GM23338 (cell line): ENCODE measurements around the gene NCF2. TPM values are rescaled to one million over a fixed set of nuclear protein-coding genes. Genes with fewer than 3 reads are reported as not detected.

Experiments
- ATAC-seq: fragments of 200-7000 bp; cut with Tn5 transposase; 3 replicates; pipeline ENCODE4 v1.9.1; 2020
- DNase-seq: peaks from one replicate; pipeline ENCODE4 v3.0.0-alpha.2; 2015; ENCODE audit warnings: low spot score
- H2AFZ ChIP-seq: fragments of 200-600 bp; sonication (generic); 2 replicates; pipeline ENCODE4 v1.8.0; 2016; ENCODE audit warnings: antibody characterized with exemption, mild to moderate bottlenecking, moderate library complexity
- H3F3A ChIP-seq: fragments of 200-600 bp; sonication (generic); replicated peaks from 2 replicates; pipeline ENCODE4 v1.8.0; 2017; ENCODE audit warnings: antibody characterized with exemption, mixed run types, low read depth
- H3K27ac ChIP-seq: fragments of 200-600 bp; sonication (generic); 2 replicates; pipeline ENCODE4 v1.6.1; 2016; ENCODE audit warnings: low read depth
- H3K27me3 ChIP-seq: fragments of 200-600 bp; sonication (generic); 2 replicates; pipeline ENCODE4 v1.8.0; 2016; ENCODE audit warnings: mild to moderate bottlenecking, mixed run types, moderate library complexity; ENCODE audit not compliant: insufficient read depth
- H3K36me3 ChIP-seq: fragments of 200-600 bp; sonication (generic); 2 replicates; pipeline ENCODE4 v1.8.0; 2016; ENCODE audit warnings: mild to moderate bottlenecking; ENCODE audit not compliant: insufficient read depth
- H3K4me1 ChIP-seq: fragments of 200-600 bp; sonication (generic); 2 replicates; pipeline ENCODE4 v1.8.0; 2016; ENCODE audit warnings: mild to moderate bottlenecking, moderate library complexity; ENCODE audit not compliant: insufficient read depth
- H3K4me2 ChIP-seq: fragments of 200-600 bp; sonication (generic); 2 replicates; pipeline ENCODE4 v1.7.1; 2017; ENCODE audit warnings: mixed run types
- H3K4me3 ChIP-seq: fragments of 200-600 bp; sonication (generic); 2 replicates; pipeline ENCODE4 v1.6.1; 2016; ENCODE audit warnings: mixed run types
- H3K79me2 ChIP-seq: fragments of 200-600 bp; sonication (generic); replicated peaks from 2 replicates; pipeline ENCODE4 v1.8.0; 2017; ENCODE audit warnings: mild to moderate bottlenecking; ENCODE audit not compliant: insufficient read depth
- H3K9me2 ChIP-seq: fragments of 200-600 bp; sonication (generic); 2 replicates; pipeline ENCODE4 v1.8.0; 2017; ENCODE audit not compliant: insufficient read depth
- H4K20me1 ChIP-seq: fragments of 200-600 bp; sonication (generic); replicated peaks from 2 replicates; pipeline ENCODE4 v1.8.0; 2017; ENCODE audit warnings: mild to moderate bottlenecking; ENCODE audit not compliant: insufficient read depth
- H3K27ac Mint-ChIP-seq: 2 replicates; pipeline ENCODE4 v1.8.0; 2020; ENCODE audit warnings: inconsistent platforms, mild to moderate bottlenecking, moderate library complexity, mixed read lengths
- H3K27me3 Mint-ChIP-seq: 3 replicates; pipeline ENCODE4 v1.8.0; 2022; ENCODE audit warnings: low read depth, mild to moderate bottlenecking, moderate library complexity, mixed read lengths, inconsistent platforms; ENCODE audit not compliant: insufficient read depth, poor library complexity
- H3K36me3 Mint-ChIP-seq: 3 replicates; pipeline ENCODE4 v1.8.0; 2021; ENCODE audit warnings: low read depth, mild to moderate bottlenecking, inconsistent platforms, moderate library complexity, mixed read lengths
- H3K4me1 Mint-ChIP-seq: 3 replicates; pipeline ENCODE4 v1.8.0; 2020; ENCODE audit warnings: mild to moderate bottlenecking, inconsistent platforms, mixed read lengths
- H3K4me3 Mint-ChIP-seq: 3 replicates; pipeline ENCODE4 v1.8.0; 2021; ENCODE audit warnings: moderate library complexity, mild to moderate bottlenecking, inconsistent platforms, mixed read lengths
- H3K9me3 Mint-ChIP-seq: 3 replicates; pipeline ENCODE4 v1.8.0; 2020; ENCODE audit warnings: moderate library complexity, mild to moderate bottlenecking, inconsistent platforms, mixed read lengths
- ZNF331 ChIP-seq: fragments of 250-450 bp; sonication (Bioruptor Pico); IDR thresholded peaks from 2 replicates; pipeline ENCODE4 v1.5.0; 2020; ENCODE audit warnings: low read depth, mild to moderate bottlenecking, moderate library complexity
- ZNF462 ChIP-seq: fragments of 250-450 bp; sonication (Bioruptor Pico); IDR thresholded peaks from 2 replicates; pipeline ENCODE4 v1.5.0; 2020; ENCODE audit warnings: mild to moderate bottlenecking, moderate library complexity
- polyA plus RNA-seq: library from polyadenylated mRNA; unstranded; fragments of >200 nt; fragmentation: Nextera tagmentation; extraction: Ambion mirVana; gene quantifications from 2 replicates; pipeline ENCODE4 v1.2.1, GENCODE V29; 2016
- total RNA-seq: library from RNA; depleted of rRNA; stranded (reverse); fragments of >200 nt; shearing (Covaris generic); gene quantifications from 2 replicates; pipeline ENCODE4 v1.2.3, GENCODE V29; 2014
- TF ChIP-seq, protein P1 (sequence below), 2 experiments: fragments of 200-600 bp in 1 of 2; sonication (generic) in 1 of 2; conservative IDR thresholded peaks; 2 replicates each; pipeline versions ENCODE4 v1.5.1 to v1.6.1; 2016 to 2017; ENCODE audit warnings: antibody characterized with exemption in 2 of 2, low read depth in 2 of 2, mild to moderate bottlenecking in 2 of 2, moderate library complexity in 1 of 2
- TF ChIP-seq, protein P2 (sequence below): IDR thresholded peaks from one replicate; pipeline ENCODE4 v1.6.1; 2018; ENCODE audit warnings: antibody characterized with exemption; ENCODE audit not compliant: unreplicated experiment

NCF2 gene
- total and polyA plus RNA-seq, 2 experiments from 2014 or later, result not detected

DNA sequence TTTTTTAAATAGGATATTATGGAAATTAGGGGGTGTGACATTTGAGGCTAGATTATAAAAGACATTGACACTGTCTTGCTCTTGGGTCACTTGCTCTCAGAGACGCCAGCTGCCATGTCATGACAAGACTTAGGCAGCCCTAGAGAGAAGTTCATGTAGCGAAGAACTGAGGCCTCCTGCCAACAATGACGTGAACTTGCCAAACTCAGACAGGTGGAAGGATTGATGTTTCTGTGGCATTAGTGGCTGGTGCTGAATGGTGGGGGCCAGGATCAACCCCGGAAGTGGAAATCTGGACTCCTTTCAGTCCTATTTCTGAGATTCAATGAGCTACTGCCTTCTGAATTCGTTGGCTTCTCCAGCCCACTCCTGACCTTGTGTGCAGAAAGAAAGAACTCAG lies 14.7 kb downstream of the NCF2 start:
- TF ChIP-seq ZNF331, result no peak
- TF ChIP-seq, protein P1, sequence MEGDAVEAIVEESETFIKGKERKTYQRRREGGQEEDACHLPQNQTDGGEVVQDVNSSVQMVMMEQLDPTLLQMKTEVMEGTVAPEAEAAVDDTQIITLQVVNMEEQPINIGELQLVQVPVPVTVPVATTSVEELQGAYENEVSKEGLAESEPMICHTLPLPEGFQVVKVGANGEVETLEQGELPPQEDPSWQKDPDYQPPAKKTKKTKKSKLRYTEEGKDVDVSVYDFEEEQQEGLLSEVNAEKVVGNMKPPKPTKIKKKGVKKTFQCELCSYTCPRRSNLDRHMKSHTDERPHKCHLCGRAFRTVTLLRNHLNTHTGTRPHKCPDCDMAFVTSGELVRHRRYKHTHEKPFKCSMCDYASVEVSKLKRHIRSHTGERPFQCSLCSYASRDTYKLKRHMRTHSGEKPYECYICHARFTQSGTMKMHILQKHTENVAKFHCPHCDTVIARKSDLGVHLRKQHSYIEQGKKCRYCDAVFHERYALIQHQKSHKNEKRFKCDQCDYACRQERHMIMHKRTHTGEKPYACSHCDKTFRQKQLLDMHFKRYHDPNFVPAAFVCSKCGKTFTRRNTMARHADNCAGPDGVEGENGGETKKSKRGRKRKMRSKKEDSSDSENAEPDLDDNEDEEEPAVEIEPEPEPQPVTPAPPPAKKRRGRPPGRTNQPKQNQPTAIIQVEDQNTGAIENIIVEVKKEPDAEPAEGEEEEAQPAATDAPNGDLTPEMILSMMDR (conservative IDR thresholded peaks at IDR 0.05; ENCODE audit: low read depth in 2 of 2), result no peak
- TF ChIP-seq ZNF462 (CRISPR knock-in tag), result no peak
- TF ChIP-seq, protein P2, sequence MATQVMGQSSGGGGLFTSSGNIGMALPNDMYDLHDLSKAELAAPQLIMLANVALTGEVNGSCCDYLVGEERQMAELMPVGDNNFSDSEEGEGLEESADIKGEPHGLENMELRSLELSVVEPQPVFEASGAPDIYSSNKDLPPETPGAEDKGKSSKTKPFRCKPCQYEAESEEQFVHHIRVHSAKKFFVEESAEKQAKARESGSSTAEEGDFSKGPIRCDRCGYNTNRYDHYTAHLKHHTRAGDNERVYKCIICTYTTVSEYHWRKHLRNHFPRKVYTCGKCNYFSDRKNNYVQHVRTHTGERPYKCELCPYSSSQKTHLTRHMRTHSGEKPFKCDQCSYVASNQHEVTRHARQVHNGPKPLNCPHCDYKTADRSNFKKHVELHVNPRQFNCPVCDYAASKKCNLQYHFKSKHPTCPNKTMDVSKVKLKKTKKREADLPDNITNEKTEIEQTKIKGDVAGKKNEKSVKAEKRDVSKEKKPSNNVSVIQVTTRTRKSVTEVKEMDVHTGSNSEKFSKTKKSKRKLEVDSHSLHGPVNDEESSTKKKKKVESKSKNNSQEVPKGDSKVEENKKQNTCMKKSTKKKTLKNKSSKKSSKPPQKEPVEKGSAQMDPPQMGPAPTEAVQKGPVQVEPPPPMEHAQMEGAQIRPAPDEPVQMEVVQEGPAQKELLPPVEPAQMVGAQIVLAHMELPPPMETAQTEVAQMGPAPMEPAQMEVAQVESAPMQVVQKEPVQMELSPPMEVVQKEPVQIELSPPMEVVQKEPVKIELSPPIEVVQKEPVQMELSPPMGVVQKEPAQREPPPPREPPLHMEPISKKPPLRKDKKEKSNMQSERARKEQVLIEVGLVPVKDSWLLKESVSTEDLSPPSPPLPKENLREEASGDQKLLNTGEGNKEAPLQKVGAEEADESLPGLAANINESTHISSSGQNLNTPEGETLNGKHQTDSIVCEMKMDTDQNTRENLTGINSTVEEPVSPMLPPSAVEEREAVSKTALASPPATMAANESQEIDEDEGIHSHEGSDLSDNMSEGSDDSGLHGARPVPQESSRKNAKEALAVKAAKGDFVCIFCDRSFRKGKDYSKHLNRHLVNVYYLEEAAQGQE, result no peak
- H3K36me3 ChIP-seq, result no peaks in the 10 kb centered on the region
- Mint-ChIP-seq H3K9me3 (no peaks in the 10 kb centered on the region), H3K27ac (no peak overlapping the region), H3K4me3 (no peak overlapping the region), H3K27me3 (peaks cover 7% of the 10 kb centered on the region), H3K36me3 (no peaks in the 10 kb centered on the region), H3K4me1 (no peaks in the 10 kb centered on the region)
- H3K79me2 ChIP-seq, result no peaks in the 10 kb centered on the region
- DNase-seq (no peak), ATAC-seq (no peak)
- H3K27me3 ChIP-seq, result no peaks in the 10 kb centered on the region
- H4K20me1 ChIP-seq, result no peaks in the 10 kb centered on the region
- H3K4me1 ChIP-seq, result peaks cover 5% of the 10 kb centered on the region; the same call in 1 of the 2 replicates
- no peak overlapping the region for H3K4me2 ChIP-seq
- H3K27ac ChIP-seq, result no peak overlapping the region
- H3K4me3 ChIP-seq, result no peak overlapping the region
- 0 out of 2 replicates have a peak, but pooled peaks cover 3% of the 10 kb centered on the region for H3K9me2 ChIP-seq
- no peaks in the 10 kb centered on the region for H3F3A ChIP-seq
- no peak overlapping the region for H2AFZ ChIP-seq
